ENCODE data around the gene CHAT.

The CHAT gene

DNA sequence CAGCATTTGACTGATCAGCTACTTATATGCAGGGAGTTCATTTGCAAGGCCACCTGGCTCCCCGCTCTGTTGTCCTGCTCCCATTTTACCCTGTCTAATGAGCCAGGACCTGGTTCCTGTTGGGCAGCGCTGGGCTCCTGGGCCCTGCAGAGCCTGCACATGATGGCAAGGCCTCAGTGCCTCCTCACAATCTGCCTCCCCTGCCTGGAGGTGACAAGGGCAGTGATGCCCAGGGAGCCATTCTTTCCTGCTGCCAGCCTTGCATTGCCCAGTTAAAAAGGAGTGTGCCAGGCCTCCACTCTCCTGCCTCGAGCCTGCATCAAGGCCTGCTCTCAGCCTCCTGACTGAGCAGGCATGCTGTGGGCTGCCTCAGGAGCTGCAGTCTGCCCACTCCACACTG, 28.5 kb downstream of the CHAT start:
- TF ChIP-seq ZFP3 (CRISPR knock-in tag; IDR thresholded peaks at IDR 0.05) (no peak), ZFP30 (CRISPR knock-in tag; IDR thresholded peaks at IDR 0.05) (no peak), RARB (CRISPR knock-in tag; IDR thresholded peaks at IDR 0.05) (no peak), OSR1 (CRISPR knock-in tag; IDR thresholded peaks at IDR 0.05) (no peak), ZC3H10 (CRISPR knock-in tag; IDR thresholded peaks at IDR 0.05) (no peak), ZNF8 (CRISPR knock-in tag; IDR thresholded peaks at IDR 0.05) (no peak)
- TF ChIP-seq, protein P1, sequence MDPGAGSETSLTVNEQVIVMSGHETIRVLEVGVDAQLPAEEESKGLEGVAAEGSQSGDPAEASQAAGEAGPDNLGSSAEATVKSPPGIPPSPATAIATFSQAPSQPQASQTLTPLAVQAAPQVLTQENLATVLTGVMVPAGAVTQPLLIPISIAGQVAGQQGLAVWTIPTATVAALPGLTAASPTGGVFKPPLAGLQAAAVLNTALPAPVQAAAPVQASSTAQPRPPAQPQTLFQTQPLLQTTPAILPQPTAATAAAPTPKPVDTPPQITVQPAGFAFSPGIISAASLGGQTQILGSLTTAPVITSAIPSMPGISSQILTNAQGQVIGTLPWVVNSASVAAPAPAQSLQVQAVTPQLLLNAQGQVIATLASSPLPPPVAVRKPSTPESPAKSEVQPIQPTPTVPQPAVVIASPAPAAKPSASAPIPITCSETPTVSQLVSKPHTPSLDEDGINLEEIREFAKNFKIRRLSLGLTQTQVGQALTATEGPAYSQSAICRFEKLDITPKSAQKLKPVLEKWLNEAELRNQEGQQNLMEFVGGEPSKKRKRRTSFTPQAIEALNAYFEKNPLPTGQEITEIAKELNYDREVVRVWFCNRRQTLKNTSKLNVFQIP (CRISPR knock-in tag; IDR thresholded peaks at IDR 0.05; ENCODE audit: borderline replicate concordance, low read depth): no peak
- TF ChIP-seq, protein P2, sequence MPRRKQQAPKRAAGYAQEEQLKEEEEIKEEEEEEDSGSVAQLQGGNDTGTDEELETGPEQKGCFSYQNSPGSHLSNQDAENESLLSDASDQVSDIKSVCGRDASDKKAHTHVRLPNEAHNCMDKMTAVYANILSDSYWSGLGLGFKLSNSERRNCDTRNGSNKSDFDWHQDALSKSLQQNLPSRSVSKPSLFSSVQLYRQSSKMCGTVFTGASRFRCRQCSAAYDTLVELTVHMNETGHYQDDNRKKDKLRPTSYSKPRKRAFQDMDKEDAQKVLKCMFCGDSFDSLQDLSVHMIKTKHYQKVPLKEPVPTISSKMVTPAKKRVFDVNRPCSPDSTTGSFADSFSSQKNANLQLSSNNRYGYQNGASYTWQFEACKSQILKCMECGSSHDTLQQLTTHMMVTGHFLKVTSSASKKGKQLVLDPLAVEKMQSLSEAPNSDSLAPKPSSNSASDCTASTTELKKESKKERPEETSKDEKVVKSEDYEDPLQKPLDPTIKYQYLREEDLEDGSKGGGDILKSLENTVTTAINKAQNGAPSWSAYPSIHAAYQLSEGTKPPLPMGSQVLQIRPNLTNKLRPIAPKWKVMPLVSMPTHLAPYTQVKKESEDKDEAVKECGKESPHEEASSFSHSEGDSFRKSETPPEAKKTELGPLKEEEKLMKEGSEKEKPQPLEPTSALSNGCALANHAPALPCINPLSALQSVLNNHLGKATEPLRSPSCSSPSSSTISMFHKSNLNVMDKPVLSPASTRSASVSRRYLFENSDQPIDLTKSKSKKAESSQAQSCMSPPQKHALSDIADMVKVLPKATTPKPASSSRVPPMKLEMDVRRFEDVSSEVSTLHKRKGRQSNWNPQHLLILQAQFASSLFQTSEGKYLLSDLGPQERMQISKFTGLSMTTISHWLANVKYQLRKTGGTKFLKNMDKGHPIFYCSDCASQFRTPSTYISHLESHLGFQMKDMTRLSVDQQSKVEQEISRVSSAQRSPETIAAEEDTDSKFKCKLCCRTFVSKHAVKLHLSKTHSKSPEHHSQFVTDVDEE (CRISPR knock-in tag; IDR thresholded peaks at IDR 0.05): no peak
- ATAC-seq: no peak

DNA sequence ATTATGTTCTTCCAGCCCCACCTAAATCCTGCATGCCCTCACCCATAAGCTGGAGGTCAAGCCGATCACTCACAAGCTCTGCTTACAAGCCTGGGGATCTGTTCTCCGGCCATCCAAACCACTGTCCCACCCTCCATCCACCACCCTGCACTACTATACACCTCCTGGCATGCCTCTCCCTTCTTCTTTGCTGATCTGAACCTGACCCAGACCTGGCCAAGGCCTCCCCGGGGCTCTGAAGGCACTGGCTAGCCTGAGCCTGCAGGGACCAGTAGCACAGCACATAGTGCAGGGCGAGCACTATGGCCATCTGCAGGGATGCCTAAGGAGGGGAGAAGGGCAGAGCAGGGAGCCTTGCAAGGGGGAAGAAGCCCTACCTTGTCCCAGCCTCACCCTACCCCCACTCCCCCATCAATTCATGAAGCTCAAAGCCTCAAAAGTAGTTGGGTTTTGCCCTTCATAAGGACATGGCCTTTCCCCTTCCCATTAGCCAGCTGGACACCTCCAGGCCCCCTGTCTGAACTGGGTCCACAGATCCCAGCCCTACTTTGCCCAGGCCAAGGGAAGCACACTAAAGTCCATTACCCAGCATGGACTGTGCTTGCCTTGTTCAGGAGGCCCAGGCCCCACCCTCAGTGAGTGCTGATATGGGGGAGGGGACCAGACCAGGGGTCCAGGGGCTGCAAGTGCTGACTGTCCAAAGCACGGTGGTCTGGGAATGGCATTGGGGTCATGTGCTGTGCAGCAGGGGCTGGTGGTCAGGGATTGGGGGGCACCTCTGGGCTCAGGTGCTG, 29.6 kb downstream of the CHAT start:
- ATAC-seq: no peak
- TF ChIP-seq OSR1 (CRISPR knock-in tag; IDR thresholded peaks at IDR 0.05) (no peak), ARNTL (CRISPR knock-in tag; IDR thresholded peaks at IDR 0.05; ENCODE audit: borderline replicate concordance, low read depth) (no peak), ZNF70 (CRISPR knock-in tag; IDR thresholded peaks at IDR 0.05) (no peak), TOX (CRISPR knock-in tag; IDR thresholded peaks at IDR 0.05; ENCODE audit: borderline replicate concordance) (no peak), GLIS3 (CRISPR knock-in tag; IDR thresholded peaks at IDR 0.05) (no peak), ESRRG (CRISPR knock-in tag; IDR thresholded peaks at IDR 0.05) (no peak), ZFP30 (CRISPR knock-in tag; IDR thresholded peaks at IDR 0.05) (no peak)

- no peak for TF ChIP-seq ZNF8 (CRISPR knock-in tag; IDR thresholded peaks at IDR 0.05)
- no peak for TF ChIP-seq PATZ1 (CRISPR knock-in tag; IDR thresholded peaks at IDR 0.05; ENCODE audit: borderline replicate concordance)
- TF ChIP-seq, protein P3, sequence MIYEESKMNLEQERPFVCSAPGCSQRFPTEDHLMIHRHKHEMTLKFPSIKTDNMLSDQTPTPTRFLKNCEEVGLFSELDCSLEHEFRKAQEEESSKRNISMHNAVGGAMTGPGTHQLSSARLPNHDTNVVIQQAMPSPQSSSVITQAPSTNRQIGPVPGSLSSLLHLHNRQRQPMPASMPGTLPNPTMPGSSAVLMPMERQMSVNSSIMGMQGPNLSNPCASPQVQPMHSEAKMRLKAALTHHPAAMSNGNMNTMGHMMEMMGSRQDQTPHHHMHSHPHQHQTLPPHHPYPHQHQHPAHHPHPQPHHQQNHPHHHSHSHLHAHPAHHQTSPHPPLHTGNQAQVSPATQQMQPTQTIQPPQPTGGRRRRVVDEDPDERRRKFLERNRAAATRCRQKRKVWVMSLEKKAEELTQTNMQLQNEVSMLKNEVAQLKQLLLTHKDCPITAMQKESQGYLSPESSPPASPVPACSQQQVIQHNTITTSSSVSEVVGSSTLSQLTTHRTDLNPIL (CRISPR knock-in tag; IDR thresholded peaks at IDR 0.05; ENCODE audit: low read depth): no peak
- no peak for TF ChIP-seq BACH2 (CRISPR knock-in tag; IDR thresholded peaks at IDR 0.05; ENCODE audit: borderline replicate concordance)
- TF ChIP-seq TOX (CRISPR knock-in tag; IDR thresholded peaks at IDR 0.05; ENCODE audit: borderline replicate concordance): no peak
- TF ChIP-seq, protein P1 (CRISPR knock-in tag; IDR thresholded peaks at IDR 0.05; ENCODE audit: borderline replicate concordance, low read depth): no peak
- TF ChIP-seq CSRNP3 (CRISPR knock-in tag; IDR thresholded peaks at IDR 0.05): no peak
- TF ChIP-seq ESRRG (CRISPR knock-in tag; IDR thresholded peaks at IDR 0.05): no peak
- TF ChIP-seq SNAI2 (CRISPR knock-in tag; IDR thresholded peaks at IDR 0.05): no peak
- ATAC-seq: no peak
Measured at GRCh38 chr10:49644035-49644646, 30.3 kb downstream of the CHAT start.

All from SK-N-SH treated with all-trans-retinoic acid at 6 μM for 48 hours (cell line).